ENCODE data around the gene PABPN1L. TPM values are rescaled to one million over a fixed set of nuclear protein-coding genes. Genes with fewer than 3 reads are reported as not detected.

The PABPN1L gene
- total and polyA plus RNA-seq, 2 of the 13 experiments (the other 11 are each of a cell fraction or from before 2014, with no cell fraction given): not detected

DNA sequence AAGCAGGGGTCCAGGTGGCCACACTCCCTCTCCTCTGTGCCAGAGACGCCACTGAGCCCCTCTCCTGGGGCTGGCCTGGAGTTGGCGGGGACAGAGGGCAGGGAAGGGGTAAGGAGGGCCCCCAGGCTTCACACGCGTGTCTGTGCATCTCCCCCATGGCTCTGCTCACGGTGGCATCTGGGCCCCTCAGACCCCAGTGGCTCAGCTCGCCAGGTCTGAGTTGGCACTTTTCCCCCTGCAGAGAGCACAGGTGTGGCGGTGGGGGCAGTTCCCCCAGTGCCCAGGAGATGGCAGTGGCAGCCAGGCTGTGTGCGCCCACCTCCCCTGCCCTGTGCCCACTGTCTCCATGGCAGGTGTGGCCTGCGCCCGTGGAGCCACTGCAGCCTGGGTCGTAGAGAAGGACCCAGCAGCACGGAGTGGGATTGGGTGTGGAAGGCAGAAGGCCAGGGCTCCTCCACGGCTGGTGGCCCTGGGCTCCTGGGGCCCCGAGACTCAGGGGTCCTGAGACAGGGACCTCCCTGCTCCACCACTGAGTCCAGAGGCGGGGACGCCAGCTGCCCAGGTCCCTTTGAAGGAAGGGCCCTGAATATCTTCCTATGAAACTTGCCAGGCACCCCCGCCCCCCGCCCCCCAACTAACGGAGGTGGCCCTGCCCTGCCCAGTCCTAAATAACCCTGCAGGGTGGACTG is 50.4 kb downstream of the PABPN1L start (continued):
- TF ChIP-seq MYC (CRISPR knock-in tag; IDR thresholded peaks at IDR 0.05; ENCODE audit: borderline replicate concordance) (peak; percentile 43; the same call in 1 of the 2 replicates), CENPT (CRISPR knock-in tag; IDR thresholded peaks at IDR 0.05; ENCODE audit: low read depth) (peak; percentile 30; the same call in 1 of the 2 replicates), ETV6 (CRISPR knock-in tag; conservative IDR thresholded peaks at IDR 0.05) (no peak), NFKB2 (CRISPR knock-in tag; IDR thresholded peaks at IDR 0.05; ENCODE audit: borderline replicate concordance) (peak; percentile 64; the same call in 1 of the 2 replicates), GLI4 (CRISPR knock-in tag; IDR thresholded peaks at IDR 0.05; ENCODE audit: borderline replicate concordance) (no peak), RBM22 (optimal IDR thresholded peaks at IDR 0.05; ENCODE audit: low read length) (no peak), NCOA1 (CRISPR knock-in tag; IDR thresholded peaks at IDR 0.05) (no peak), ZNF558 (CRISPR knock-in tag; IDR thresholded peaks at IDR 0.05; ENCODE audit: borderline replicate concordance) (no peak), SMAD3 (CRISPR knock-in tag; IDR thresholded peaks at IDR 0.05) (no peak), SYNCRIP (IDR thresholded peaks at IDR 0.05; ENCODE audit: insufficient read depth, low read depth, low read length) (no peak), RARG (CRISPR knock-in tag; IDR thresholded peaks at IDR 0.05; ENCODE audit: low read depth) (no peak), ZNF263 (CRISPR knock-in tag; IDR thresholded peaks at IDR 0.05) (peak; percentile 11; the same call in 1 of the 2 replicates), NRL (CRISPR knock-in tag; IDR thresholded peaks at IDR 0.05; ENCODE audit: borderline replicate concordance) (peak; percentile 67; the same call in 1 of the 2 replicates), ZNF10 (CRISPR knock-in tag; IDR thresholded peaks at IDR 0.05; ENCODE audit: borderline replicate concordance, low read depth) (no peak), CBX5 (CRISPR knock-in tag; IDR thresholded peaks at IDR 0.05; ENCODE audit: borderline replicate concordance) (no peak), HNRNPLL (IDR thresholded peaks at IDR 0.05; ENCODE audit: low read depth, low read length, poor library complexity, severe bottlenecking) (peak; percentile 43)
- TF ChIP-seq, protein P1, sequence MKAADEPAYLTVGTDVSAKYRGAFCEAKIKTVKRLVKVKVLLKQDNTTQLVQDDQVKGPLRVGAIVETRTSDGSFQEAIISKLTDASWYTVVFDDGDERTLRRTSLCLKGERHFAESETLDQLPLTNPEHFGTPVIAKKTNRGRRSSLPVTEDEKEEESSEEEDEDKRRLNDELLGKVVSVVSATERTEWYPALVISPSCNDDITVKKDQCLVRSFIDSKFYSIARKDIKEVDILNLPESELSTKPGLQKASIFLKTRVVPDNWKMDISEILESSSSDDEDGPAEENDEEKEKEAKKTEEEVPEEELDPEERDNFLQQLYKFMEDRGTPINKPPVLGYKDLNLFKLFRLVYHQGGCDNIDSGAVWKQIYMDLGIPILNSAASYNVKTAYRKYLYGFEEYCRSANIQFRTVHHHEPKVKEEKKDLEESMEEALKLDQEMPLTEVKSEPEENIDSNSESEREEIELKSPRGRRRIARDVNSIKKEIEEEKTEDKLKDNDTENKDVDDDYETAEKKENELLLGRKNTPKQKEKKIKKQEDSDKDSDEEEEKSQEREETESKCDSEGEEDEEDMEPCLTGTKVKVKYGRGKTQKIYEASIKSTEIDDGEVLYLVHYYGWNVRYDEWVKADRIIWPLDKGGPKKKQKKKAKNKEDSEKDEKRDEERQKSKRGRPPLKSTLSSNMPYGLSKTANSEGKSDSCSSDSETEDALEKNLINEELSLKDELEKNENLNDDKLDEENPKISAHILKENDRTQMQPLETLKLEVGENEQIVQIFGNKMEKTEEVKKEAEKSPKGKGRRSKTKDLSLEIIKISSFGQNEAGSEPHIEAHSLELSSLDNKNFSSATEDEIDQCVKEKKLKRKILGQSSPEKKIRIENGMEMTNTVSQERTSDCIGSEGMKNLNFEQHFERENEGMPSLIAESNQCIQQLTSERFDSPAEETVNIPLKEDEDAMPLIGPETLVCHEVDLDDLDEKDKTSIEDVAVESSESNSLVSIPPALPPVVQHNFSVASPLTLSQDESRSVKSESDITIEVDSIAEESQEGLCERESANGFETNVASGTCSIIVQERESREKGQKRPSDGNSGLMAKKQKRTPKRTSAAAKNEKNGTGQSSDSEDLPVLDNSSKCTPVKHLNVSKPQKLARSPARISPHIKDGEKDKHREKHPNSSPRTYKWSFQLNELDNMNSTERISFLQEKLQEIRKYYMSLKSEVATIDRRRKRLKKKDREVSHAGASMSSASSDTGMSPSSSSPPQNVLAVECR (CRISPR knock-in tag; IDR thresholded peaks at IDR 0.05; ENCODE audit: borderline replicate concordance): no peak
- TF ChIP-seq, protein P2, sequence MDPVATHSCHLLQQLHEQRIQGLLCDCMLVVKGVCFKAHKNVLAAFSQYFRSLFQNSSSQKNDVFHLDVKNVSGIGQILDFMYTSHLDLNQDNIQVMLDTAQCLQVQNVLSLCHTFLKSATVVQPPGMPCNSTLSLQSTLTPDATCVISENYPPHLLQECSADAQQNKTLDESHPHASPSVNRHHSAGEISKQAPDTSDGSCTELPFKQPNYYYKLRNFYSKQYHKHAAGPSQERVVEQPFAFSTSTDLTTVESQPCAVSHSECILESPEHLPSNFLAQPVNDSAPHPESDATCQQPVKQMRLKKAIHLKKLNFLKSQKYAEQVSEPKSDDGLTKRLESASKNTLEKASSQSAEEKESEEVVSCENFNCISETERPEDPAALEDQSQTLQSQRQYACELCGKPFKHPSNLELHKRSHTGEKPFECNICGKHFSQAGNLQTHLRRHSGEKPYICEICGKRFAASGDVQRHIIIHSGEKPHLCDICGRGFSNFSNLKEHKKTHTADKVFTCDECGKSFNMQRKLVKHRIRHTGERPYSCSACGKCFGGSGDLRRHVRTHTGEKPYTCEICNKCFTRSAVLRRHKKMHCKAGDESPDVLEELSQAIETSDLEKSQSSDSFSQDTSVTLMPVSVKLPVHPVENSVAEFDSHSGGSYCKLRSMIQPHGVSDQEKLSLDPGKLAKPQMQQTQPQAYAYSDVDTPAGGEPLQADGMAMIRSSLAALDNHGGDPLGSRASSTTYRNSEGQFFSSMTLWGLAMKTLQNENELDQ (CRISPR knock-in tag; IDR thresholded peaks at IDR 0.05; ENCODE audit: borderline replicate concordance): no peak
- TF ChIP-seq, protein P3, sequence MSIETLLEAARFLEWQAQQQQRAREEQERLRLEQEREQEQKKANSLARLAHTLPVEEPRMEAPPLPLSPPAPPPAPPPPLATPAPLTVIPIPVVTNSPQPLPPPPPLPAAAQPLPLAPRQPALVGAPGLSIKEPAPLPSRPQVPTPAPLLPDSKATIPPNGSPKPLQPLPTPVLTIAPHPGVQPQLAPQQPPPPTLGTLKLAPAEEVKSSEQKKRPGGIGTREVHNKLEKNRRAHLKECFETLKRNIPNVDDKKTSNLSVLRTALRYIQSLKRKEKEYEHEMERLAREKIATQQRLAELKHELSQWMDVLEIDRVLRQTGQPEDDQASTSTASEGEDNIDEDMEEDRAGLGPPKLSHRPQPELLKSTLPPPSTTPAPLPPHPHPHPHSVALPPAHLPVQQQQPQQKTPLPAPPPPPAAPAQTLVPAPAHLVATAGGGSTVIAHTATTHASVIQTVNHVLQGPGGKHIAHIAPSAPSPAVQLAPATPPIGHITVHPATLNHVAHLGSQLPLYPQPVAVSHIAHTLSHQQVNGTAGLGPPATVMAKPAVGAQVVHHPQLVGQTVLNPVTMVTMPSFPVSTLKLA (IDR thresholded peaks at IDR 0.05): no peak
- TF ChIP-seq, protein P4, sequence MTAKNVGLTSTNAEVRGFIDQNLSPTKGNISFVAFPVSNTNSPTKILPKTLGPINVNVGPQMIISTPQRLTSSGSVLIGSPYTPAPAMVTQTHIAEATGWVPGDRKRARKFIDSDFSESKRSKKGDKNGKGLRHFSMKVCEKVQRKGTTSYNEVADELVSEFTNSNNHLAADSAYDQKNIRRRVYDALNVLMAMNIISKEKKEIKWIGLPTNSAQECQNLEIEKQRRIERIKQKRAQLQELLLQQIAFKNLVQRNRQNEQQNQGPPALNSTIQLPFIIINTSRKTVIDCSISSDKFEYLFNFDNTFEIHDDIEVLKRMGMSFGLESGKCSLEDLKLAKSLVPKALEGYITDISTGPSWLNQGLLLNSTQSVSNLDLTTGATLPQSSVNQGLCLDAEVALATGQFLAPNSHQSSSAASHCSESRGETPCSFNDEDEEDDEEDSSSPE (CRISPR knock-in tag; IDR thresholded peaks at IDR 0.05): no peak

All from HepG2 (cell line).